HG03108 (cell line): Measurements from ENCODE around the gene NF1.
"Not testable (repeated sequence)": the region's sequence is repeated elsewhere in the genome, so short reads cannot be mapped to it uniquely, and the experiment has no call there.

ENCODE experiments used
- ATAC-seq: cut with Tn5 transposase; IDR thresholded peaks from one replicate; pipeline ENCODE4 v1.9.1; 2021; ENCODE audit warnings: moderate library complexity; ENCODE audit not compliant: unreplicated experiment

NF1 gene

GRCh38 chr17:31122746-31123145, 28.0 kb downstream of the NF1 start:
- no peak for ATAC-seq

- ATAC-seq, result no peak
Observed at GRCh38 chr17:31126318-31126717, 31.5 kb downstream of the NF1 start.

GRCh38 chr17:31128241-31128640, 33.5 kb downstream of the NF1 start:
- no peak for ATAC-seq

- ATAC-seq, result no peak
Observed at GRCh38 chr17:31130286-31131224, 35.8 kb downstream of the NF1 start.

- no peak for ATAC-seq
Observed at GRCh38 chr17:31131299-31131698, 36.5 kb downstream of the NF1 start.

DNA sequence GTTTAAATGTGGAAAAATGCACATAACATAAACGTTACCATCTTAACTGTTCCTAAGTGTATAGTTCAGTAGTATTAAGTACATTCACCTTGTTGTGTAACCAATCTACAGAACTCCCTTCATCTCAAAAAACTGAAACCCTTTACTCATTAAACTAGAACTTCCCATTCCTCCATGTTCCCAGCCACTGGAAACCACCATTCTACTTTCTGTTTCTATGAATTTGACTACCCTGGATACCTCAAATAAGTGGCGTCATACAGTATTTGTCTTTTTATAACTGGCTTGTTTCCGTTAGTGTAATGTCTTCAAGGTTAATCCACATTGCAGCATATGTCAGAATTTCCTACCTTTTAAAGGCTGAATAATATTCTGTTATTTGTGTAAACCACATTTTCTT, 38.2 kb downstream of the NF1 start:
- ATAC-seq, result no peak

- ATAC-seq, result no peak
Observed at GRCh38 chr17:31134576-31134975, 39.8 kb downstream of the NF1 start.

GRCh38 chr17:31136319-31136718, 41.5 kb downstream of the NF1 start:
- no peak for ATAC-seq

- no peak for ATAC-seq
Observed at GRCh38 chr17:31140111-31140510, 45.3 kb downstream of the NF1 start.

- no peak for ATAC-seq
Observed at GRCh38 chr17:31144428-31144827, 49.7 kb downstream of the NF1 start.

DNA sequence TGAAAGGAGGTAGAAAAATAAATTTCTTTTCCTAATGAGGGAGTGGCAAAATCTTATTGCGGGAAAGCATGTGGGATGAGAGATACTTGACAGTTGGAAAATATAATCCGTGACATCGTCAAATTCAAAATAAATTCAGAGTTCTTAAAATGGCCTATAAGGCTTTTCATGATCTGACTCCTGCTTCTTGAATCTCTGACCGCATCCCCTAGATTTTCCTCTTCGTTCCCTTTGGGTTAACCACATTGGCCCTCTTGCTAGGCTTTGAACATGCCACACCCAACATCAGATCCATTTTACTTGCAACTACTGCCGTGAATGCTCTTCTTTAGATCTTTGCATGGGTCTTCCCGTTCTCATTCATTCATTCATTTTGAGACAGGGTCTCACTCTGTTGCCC, 50.1 kb downstream of the NF1 start:
- ATAC-seq, result no peak

- no peak for ATAC-seq
Observed at GRCh38 chr17:31147507-31148202, 52.9 kb downstream of the NF1 start.

DNA sequence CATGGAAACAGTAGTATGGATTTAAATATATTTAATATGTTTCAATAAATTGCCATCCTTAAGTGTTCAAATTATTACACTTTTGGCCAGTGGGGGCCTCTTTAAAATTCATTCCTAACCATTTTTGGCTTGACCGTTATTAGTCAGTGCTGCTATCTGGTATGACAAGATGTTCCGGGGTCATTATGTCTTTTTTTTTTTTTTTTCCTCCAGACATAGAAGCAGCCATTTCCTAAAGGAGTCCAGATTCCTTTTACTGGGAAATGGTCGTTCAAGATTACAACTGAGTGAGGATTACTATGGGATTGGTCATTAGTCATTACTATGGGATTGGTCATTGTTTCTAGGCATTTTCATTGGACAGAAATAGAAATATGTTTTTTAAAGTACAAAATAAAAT, 53.4 kb downstream of the NF1 start:
- ATAC-seq, result no peak

- no peak for ATAC-seq
Observed at GRCh38 chr17:31152271-31152670, 57.5 kb downstream of the NF1 start.

DNA sequence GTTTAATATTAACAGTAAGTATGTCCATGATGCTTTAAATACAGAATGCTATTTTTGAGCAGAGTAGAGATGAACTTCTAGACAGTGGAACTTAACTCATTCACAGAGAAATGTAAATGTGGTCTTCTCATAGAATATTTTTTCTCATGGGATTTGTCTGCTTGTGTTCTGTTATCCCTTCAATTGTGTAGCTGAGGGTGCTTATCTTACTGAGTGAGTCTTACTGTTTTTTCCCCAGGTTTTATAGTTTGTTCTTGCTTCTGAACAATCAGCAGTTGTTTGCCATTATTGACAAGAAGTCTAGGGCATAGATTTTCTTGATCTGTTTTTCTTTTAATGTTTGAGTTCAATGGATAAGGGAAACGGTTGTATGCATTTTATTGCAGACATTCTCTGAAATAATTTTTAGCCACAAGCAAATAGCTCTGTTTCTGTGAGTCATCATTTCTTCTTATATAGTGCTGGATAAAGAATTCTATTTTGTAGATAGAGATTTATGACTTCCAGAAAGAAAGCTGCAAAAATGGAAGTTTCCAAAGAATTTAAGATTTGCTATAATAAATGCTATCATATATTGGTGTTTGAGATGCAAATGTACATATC, 60.5 kb downstream of the NF1 start:
- ATAC-seq, result no peak

DNA sequence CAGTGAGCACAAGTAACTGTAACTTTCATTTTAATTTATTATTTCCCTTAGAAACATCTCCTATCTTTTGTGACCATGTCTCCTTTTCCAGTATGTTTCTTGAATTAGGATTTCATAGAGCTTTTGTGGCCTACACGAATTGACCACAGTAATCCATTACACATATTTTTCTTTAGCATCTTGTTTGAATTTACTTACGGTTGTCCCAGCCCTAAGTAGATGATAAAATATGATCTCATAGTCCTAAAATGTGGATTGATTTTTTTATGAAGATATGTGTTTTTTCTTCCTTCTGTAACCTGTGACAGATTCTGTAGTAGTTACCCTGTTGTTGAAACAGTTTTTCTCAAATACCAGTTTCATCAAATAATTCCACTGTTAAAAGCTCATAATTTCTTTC, 61.5 kb downstream of the NF1 start:
- ATAC-seq, result no peak

- not testable (repeated sequence) for ATAC-seq
Observed at GRCh38 chr17:31156864-31157263, 62.1 kb downstream of the NF1 start.

DNA sequence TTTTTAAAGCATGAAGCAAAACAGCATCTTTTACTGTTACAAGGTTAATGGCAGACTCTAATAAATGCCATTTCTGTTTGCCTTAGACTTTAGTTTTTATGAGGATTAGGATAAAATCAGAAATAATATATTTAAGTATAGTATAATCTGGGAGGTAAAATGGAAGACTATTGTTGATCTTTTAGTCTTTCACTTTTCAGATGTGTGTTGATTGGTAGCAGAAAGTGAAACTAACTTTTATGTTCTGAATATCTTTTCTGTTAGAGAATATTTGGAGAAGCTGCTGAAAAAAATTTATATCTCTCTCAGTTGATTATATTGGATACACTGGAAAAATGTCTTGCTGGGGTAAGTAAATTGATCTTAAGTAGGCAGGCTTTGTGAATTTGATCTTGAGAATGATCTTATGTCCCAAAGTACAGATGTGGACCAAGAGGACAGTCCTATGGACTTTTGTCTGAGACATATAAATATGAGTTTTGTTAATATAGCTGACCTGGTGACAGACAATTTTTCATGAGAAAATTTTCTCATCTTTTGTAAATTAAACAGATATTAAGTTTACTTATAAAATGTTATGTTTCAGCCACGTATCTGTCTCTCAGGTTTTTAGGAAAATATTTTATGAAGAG, 64.1 kb downstream of the NF1 start:
- no peak for ATAC-seq

- ATAC-seq, result no peak
Observed at GRCh38 chr17:31163091-31163781, 68.5 kb downstream of the NF1 start.

- no peak for ATAC-seq
Observed at GRCh38 chr17:31167111-31167510, 72.3 kb downstream of the NF1 start.

GRCh38 chr17:31171701-31172100, 76.9 kb downstream of the NF1 start:
- no peak for ATAC-seq
